Effector memory CD8-positive, alpha-beta T cell (primary cell): ENCODE results near the gene ASAP2.
"Not testable (repeated sequence)": the region's sequence is repeated elsewhere in the genome, so short reads cannot be mapped to it uniquely, and the experiment has no call there.

ENCODE experiments used
- ATAC-seq: fragments of 150-1000 bp; cut with Tn5 transposase; replicated peaks from 2 replicates; pipeline ENCODE4 v1.10.0; 2021; ENCODE audit warnings: mild to moderate bottlenecking, moderate library complexity
- DNase-seq, 3 experiments: peaks; one replicate each; pipeline ENCODE4 v3.0.0; 2021
- H3K27ac Mint-ChIP-seq, 2 donors: one replicate each; pipeline ENCODE4 v1.8.0; 2022; ENCODE audit warnings: mild to moderate bottlenecking in 2 of 2, mixed read lengths in 2 of 2, moderate library complexity in 2 of 2
- H3K27me3 Mint-ChIP-seq, 2 donors: one replicate each; pipeline ENCODE4 v1.8.0; 2022; ENCODE audit warnings: mixed read lengths in 2 of 2
- H3K36me3 Mint-ChIP-seq: one replicate; pipeline ENCODE4 v1.8.0; 2022; ENCODE audit warnings: mild to moderate bottlenecking, moderate library complexity, mixed read lengths; ENCODE audit not compliant: insufficient read depth
- H3K4me1 Mint-ChIP-seq, 2 donors: one replicate each; pipeline ENCODE4 v1.8.0; 2022; ENCODE audit warnings: low read depth in 2 of 2, mixed read lengths in 2 of 2
- H3K4me3 Mint-ChIP-seq, 2 donors: one replicate each; pipeline ENCODE4 v1.8.0; 2022; ENCODE audit warnings: mild to moderate bottlenecking in 2 of 2, mixed read lengths in 2 of 2, moderate library complexity in 2 of 2
- H3K9me3 Mint-ChIP-seq, 2 donors: one replicate each; pipeline ENCODE4 v1.8.0; 2022; ENCODE audit warnings: mixed read lengths in 2 of 2

ASAP2 gene

GRCh38 chr2:9263428-9263827 is 56.8 kb downstream of the ASAP2 start:
- no peak for DNase-seq
- Mint-ChIP-seq H3K36me3 (no peaks in the 10 kb centered on the region), H3K4me3 (no peak overlapping the region), H3K27ac (no peak overlapping the region), H3K4me1 (peaks cover 0 to 5% of the 10 kb centered on the region in 2 donors), H3K27me3 (peaks cover 13 to 48% of the 10 kb centered on the region in 2 donors), H3K9me3 (no peaks in the 10 kb centered on the region)
- no peak for ATAC-seq

- Mint-ChIP-seq H3K4me1 (peaks cover 0 to 5% of the 10 kb centered on the region in 2 donors), H3K36me3 (no peaks in the 10 kb centered on the region), H3K27ac (no peak overlapping the region), H3K27me3 (peaks cover 14 to 54% of the 10 kb centered on the region in 2 donors), H3K9me3 (no peaks in the 10 kb centered on the region), H3K4me3 (no peak overlapping the region)
- DNase-seq (no peak), ATAC-seq (no peak)
These were observed 57.7 kb downstream of the ASAP2 start for GRCh38 chr2:9264301-9264700.

GRCh38 chr2:9266711-9267110 is 60.1 kb downstream of the ASAP2 start:
- Mint-ChIP-seq H3K36me3 (no peaks in the 10 kb centered on the region), H3K27me3 (peaks cover 15 to 54% of the 10 kb centered on the region in 2 donors), H3K4me3 (no peak overlapping the region), H3K9me3 (no peaks in the 10 kb centered on the region), H3K4me1 (peaks cover 0 to 5% of the 10 kb centered on the region in 2 donors), H3K27ac (no peak overlapping the region)
- ATAC-seq, result no peak
- no peak for DNase-seq

GRCh38 chr2:9267286-9267685 is 60.7 kb downstream of the ASAP2 start:
- not testable (repeated sequence) for DNase-seq, H3K36me3 Mint-ChIP-seq, H3K4me3 Mint-ChIP-seq, H3K27ac Mint-ChIP-seq, H3K9me3 Mint-ChIP-seq, ATAC-seq, H3K4me1 Mint-ChIP-seq
- peaks cover 20 to 59% of the 10 kb centered on the region in 2 donors for H3K27me3 Mint-ChIP-seq

- DNase-seq (no peak), ATAC-seq (no peak)
- peaks cover 26 to 61% of the 10 kb centered on the region in 2 donors for H3K27me3 Mint-ChIP-seq
- no peaks in the 10 kb centered on the region for H3K36me3 Mint-ChIP-seq
- no peak overlapping the region for H3K4me3 Mint-ChIP-seq
- H3K4me1 Mint-ChIP-seq, result peaks cover 0 to 1% of the 10 kb centered on the region in 2 donors
- H3K27ac Mint-ChIP-seq, result no peak overlapping the region
- no peaks in the 10 kb centered on the region for H3K9me3 Mint-ChIP-seq
These were observed 61.9 kb downstream of the ASAP2 start for GRCh38 chr2:9268301-9269080.

- Mint-ChIP-seq H3K9me3 (no peaks in the 10 kb centered on the region), H3K27me3 (peaks cover 31 to 59% of the 10 kb centered on the region in 2 donors), H3K36me3 (no peaks in the 10 kb centered on the region), H3K4me3 (no peak overlapping the region), H3K27ac (no peak overlapping the region), H3K4me1 (no peaks in the 10 kb centered on the region)
- DNase-seq (no peak), ATAC-seq (no peak)
These were observed 62.7 kb downstream of the ASAP2 start for GRCh38 chr2:9269295-9269694.

- no peaks in the 10 kb centered on the region for H3K4me1 Mint-ChIP-seq
- H3K27ac Mint-ChIP-seq, result no peak overlapping the region
- ATAC-seq, result no peak
- no peak for DNase-seq
- no peaks in the 10 kb centered on the region for H3K36me3 Mint-ChIP-seq
- H3K4me3 Mint-ChIP-seq, result no peak overlapping the region
- H3K27me3 Mint-ChIP-seq, result peaks cover 36 to 59% of the 10 kb centered on the region in 2 donors
- H3K9me3 Mint-ChIP-seq, result no peaks in the 10 kb centered on the region
These were observed 63.2 kb downstream of the ASAP2 start for GRCh38 chr2:9269695-9270360.

- ATAC-seq (no peak), DNase-seq (no peak)
- H3K27me3 Mint-ChIP-seq, result peaks cover 46 to 71% of the 10 kb centered on the region in 2 donors
- H3K9me3 Mint-ChIP-seq, result no peaks in the 10 kb centered on the region
- no peaks in the 10 kb centered on the region for H3K36me3 Mint-ChIP-seq
- H3K27ac Mint-ChIP-seq, result no peak overlapping the region
- H3K4me1 Mint-ChIP-seq, result no peaks in the 10 kb centered on the region
- no peak overlapping the region for H3K4me3 Mint-ChIP-seq
These were observed 64.5 kb downstream of the ASAP2 start for GRCh38 chr2:9271091-9271490.

- Mint-ChIP-seq H3K36me3 (no peaks in the 10 kb centered on the region), H3K9me3 (no peaks in the 10 kb centered on the region), H3K4me1 (no peaks in the 10 kb centered on the region), H3K27ac (no peak overlapping the region), H3K4me3 (no peak overlapping the region), H3K27me3 (peaks cover 47 to 77% of the 10 kb centered on the region in 2 donors)
- ATAC-seq, result no peak
- no peak for DNase-seq
These were observed 65.1 kb downstream of the ASAP2 start for GRCh38 chr2:9271691-9272090.

GRCh38 chr2:9273486-9274130 is 67.0 kb downstream of the ASAP2 start:
- Mint-ChIP-seq H3K27ac (no peak overlapping the region), H3K27me3 (peaks cover 55 to 85% of the 10 kb centered on the region in 2 donors), H3K9me3 (no peaks in the 10 kb centered on the region), H3K4me1 (no peaks in the 10 kb centered on the region), H3K36me3 (no peaks in the 10 kb centered on the region), H3K4me3 (no peak overlapping the region)
- ATAC-seq, result no peak
- no peak for DNase-seq

GRCh38 chr2:9274701-9275343 is 68.2 kb downstream of the ASAP2 start:
- Mint-ChIP-seq H3K36me3 (no peaks in the 10 kb centered on the region), H3K27me3 (peaks cover 57 to 86% of the 10 kb centered on the region in 2 donors), H3K4me1 (no peaks in the 10 kb centered on the region), H3K27ac (no peak overlapping the region), H3K4me3 (no peak overlapping the region), H3K9me3 (no peaks in the 10 kb centered on the region)
- no peak for ATAC-seq
- DNase-seq, result no peak

GRCh38 chr2:9275399-9275798 is 68.8 kb downstream of the ASAP2 start:
- H3K4me1 Mint-ChIP-seq, result no peaks in the 10 kb centered on the region
- no peaks in the 10 kb centered on the region for H3K36me3 Mint-ChIP-seq
- H3K9me3 Mint-ChIP-seq, result no peaks in the 10 kb centered on the region
- H3K27me3 Mint-ChIP-seq, result peaks cover 57 to 92% of the 10 kb centered on the region in 2 donors
- no peak for ATAC-seq
- no peak overlapping the region for H3K27ac Mint-ChIP-seq
- no peak overlapping the region for H3K4me3 Mint-ChIP-seq
- DNase-seq, result no peak

- Mint-ChIP-seq H3K27ac (no peak overlapping the region), H3K27me3 (peaks cover 62 to 97% of the 10 kb centered on the region in 2 donors), H3K4me1 (no peaks in the 10 kb centered on the region), H3K36me3 (no peaks in the 10 kb centered on the region), H3K9me3 (no peaks in the 10 kb centered on the region), H3K4me3 (no peak overlapping the region)
- DNase-seq, result no peak
- no peak for ATAC-seq
These were observed 69.5 kb downstream of the ASAP2 start for GRCh38 chr2:9276074-9276473.
